ENCODE data around the gene EPN2.

Gene EPN2

DNA sequence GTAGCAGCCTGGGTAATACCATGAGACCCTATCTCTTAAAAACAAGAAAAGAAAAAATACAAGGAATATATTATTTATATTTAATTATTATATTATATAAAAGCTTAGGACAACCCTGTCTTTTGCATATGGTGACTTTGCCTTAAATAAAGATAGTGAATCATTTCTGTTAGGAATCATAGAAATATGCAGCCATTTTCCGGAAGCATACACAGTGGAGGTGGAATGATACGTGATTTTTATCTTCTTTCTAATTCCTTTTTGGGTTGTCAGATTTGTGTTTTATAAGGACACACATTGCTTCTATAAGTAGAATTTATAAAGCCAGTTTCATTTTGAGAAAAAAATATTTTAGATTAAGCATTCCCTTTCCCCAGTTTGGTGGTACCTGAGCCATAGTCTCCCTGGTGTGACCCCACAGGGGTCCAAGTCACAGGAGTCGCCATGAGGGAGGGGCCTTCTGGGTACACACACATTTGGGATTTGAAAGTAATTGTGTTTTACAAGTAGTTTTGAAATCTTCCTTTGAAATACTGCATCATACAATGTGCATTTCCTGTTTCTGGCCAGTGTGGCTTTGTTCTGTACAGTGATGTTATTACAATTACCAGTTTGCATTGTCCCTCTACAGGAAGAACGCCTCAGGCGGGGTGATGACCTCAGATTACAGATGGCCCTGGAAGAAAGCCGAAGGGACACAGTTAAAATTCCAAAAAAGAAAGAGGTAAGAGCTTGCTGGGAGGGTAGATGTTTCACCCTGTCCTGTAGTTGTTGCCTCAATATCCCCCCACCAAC lies 74.5 kb downstream of the EPN2 start:
- no peak for DNase-seq (ENCODE audit: low read depth)

GRCh38 chr17:19312406-19312805 lies 75.2 kb downstream of the EPN2 start:
- no peak for DNase-seq (ENCODE audit: low read depth)

DNA sequence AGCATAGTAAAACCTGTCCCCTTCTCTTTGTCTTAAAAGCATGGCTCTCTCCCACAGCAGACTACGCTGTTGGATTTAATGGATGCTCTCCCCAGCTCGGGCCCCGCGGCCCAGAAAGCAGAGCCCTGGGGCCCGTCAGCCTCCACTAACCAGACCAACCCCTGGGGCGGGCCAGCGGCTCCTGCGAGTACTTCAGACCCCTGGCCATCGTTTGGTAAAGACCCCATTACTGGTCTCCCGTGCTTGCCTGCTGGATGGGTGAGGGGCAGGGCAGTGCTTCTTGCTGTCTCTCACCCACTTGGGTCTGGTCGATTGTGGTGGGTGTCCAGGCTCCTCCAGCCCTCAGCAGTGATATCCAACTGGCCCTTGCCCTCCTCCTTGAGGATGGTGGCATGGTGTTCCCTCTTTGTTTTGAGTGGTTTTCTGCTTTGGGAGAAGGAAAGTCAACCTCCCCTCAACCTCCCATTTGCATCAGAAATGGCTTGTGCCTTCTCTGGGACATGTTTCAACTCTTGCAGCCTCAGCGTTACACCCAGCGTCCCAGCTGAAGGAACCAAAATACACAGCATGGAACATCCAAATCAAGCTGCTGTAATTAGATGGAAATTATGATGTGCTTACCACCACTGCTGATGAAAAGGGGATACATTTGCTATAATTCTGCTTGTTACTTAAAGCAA lies 76.0 kb downstream of the EPN2 start:
- no peak for DNase-seq (ENCODE audit: low read depth)

GRCh38 chr17:19313746-19314651 lies 76.8 kb downstream of the EPN2 start:
- no peak for DNase-seq (ENCODE audit: low read depth)

DNA sequence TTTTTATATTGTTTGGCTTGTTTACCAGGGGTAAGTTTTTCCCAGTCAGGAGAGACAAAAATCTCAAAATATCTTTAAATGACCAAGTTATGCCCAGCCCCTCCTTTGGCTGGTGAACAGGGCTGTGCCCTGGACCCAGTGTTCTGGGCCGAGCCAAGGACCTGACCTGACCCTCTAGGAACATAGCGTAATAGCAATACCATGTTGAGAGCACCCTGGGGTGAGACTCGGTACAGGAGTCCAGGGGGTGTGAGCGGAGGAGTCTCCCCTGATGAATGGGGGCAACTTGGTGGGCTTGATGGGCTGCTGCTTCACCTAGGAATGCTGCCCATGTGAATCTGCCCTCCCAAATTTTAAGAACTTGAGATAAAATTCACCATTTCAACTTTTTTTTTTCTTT lies 77.9 kb downstream of the EPN2 start:
- DNase-seq (ENCODE audit: low read depth), result no peak

GRCh38 chr17:19316761-19317358 lies 79.7 kb downstream of the EPN2 start:
- DNase-seq (ENCODE audit: low read depth), result no peak

- no peak for DNase-seq (ENCODE audit: low read depth)
These were observed 80.4 kb downstream of the EPN2 start for GRCh38 chr17:19317359-19318095.

GRCh38 chr17:19318611-19319010 lies 81.4 kb downstream of the EPN2 start:
- no peak for DNase-seq (ENCODE audit: low read depth)

DNA sequence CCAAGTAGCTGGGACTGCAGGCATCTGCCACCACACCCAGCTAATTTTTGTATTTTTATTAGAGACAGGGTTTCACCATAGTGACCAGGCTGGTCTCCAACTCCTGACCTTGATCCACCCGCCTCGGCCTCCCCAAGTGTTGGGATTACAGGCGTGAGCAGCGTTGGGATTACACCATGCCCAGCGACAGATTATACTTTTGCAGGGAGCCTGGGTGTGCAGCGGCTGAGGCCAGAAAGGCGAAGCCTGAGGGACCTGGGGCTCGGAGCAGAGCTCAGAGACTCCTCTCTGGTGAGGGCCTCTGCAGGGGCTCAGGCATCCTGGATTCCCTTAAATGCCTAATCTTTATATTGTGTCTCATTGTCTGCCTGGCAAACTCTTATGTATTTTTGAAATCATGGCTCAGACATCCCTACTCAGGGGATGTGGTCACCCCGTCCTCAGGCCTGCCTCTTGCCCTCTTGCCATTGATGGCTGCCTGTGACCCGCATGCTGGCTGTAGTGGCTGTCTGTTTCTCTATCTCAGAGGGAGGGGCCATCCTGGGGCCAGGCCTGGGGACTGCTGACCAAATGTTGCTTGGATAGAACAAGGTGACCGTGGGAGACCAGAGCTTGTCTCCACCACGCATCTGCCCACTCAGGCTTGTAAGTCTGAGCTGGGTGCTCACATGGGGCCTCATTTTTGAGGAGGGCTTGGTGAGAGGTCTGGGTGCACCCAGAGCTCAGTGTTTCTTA lies 82.8 kb downstream of the EPN2 start:
- DNase-seq (ENCODE audit: low read depth), result no peak

GRCh38 chr17:19320876-19321275 lies 83.7 kb downstream of the EPN2 start:
- DNase-seq (ENCODE audit: low read depth), result no peak

DNA sequence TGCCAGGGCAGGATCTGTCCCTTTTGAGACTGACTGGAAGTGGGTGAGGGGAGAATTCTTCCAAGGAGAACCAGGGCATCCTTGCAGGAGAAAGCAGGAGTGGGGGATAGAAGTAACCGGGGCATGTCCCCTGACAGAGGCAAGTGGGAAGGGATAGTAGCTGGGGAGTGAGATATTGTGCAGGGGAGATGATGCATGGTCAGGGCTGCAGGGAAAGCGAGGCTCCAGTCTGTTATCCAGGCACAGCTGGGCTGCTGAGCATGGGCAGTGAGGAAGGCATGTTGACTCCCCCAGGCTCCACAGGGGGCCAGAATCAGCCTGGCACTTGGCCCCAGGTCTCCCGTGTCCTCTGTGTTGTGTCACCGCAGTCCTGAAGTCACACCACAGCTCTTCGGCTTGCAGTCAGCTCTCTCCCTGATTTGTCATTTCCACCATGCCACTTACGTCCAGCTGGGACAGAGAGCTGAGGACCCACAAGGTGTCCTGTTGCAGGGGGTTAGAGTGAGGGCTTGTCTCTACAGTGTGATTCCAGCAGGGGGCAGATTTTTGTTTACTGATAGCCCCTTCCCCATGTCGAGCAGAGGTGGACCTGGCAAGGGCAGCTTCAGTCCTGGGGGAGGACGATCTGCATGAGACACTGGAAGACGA lies 84.4 kb downstream of the EPN2 start:
- no peak for DNase-seq (ENCODE audit: low read depth)

DNA sequence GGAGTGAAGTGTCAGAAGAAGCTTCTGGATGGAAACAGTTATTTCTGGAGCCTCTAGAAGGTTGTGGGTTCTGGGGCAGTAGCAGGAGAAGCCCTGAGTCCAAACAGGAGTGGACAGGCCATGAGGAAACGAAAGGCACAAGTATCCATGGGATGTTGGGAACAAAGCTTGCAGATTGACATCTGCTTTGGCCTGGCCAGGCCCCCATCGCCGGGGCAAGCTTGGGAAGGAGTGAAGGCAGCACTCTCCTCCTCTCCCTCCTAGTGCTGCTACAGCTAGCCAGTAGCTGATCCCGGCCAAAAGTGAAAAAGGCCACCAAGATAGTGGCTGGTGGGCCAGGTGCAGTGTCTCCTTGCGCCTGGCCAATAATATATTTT lies 85.0 kb downstream of the EPN2 start:
- DNase-seq (ENCODE audit: low read depth), result no peak

DNA sequence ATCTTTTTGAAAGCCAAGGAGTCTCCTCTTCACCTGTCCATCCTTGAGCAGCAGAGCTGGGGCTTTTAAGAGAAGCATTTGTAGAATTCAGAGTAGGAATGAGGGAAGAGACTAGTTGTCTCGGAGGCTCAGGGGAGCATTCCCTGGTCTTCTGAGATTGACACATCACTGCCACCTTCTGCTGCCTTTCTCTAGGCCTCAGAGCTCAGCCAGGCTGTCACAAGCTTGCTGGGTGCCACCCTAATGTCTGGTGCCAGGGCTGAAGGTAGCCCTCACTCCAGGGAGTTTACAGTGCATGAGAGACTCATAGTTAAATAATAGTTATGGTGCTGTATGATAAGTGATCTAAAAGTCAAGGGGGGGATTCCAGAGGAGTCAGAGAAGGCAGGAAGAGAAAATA lies 85.7 kb downstream of the EPN2 start:
- no peak for DNase-seq (ENCODE audit: low read depth)

DNA sequence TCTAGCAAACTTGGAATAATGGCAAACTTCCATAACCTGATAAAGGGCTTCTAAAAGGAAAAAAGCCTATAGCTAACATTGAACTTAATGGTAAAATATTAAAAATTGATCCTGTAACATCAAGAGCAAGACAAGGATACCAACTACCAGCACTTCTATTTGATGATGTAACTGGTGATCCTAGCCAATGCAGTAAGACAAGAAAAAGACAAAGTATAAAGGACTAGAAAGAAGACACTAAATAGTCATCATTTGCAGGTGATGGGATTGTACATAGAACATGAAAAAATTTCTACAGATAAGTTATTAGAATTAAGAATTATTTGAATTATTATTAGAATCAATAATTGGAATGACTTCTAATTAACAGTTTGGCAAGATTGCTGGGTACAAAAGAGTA lies 88.4 kb downstream of the EPN2 start:
- no peak for DNase-seq (ENCODE audit: low read depth)

DNA sequence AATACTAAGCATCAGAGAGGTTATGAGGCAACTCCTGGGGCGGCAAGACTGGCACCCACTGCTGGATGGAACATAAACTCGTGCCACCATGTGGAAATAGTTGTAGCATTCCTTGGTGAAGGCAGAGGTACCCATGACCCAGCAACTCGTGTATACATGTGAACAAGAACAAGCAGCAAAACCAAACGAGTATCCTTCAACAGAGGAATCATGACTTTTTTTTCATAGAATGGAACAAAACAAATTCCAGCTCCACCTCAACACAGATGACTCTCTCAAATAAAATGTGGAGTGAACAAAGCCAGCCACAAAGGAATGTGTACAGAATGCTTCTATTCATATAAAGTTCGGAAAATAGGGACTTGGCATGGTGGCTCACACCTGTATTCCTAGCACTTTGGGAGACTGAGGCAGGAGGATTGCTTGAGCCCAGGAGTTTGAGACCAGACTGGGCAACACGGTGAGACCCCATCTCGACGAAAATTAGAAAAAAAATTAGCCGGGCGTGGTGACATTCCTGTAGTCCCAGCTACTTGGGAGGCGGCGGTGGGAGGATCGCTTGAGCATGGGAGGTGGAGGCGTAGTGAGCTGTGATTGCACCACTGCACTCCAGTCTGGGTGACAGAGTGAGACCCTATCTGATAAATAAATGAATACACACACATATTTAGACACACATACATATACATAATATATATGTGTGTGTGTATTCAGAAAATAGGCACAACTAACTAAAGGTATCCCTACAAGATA lies 90.0 kb downstream of the EPN2 start:
- DNase-seq (ENCODE audit: low read depth), result no peak

GRCh38 chr17:19328441-19329061 lies 91.4 kb downstream of the EPN2 start:
- DNase-seq (ENCODE audit: low read depth), result no peak

GRCh38 chr17:19329136-19329535 lies 92.0 kb downstream of the EPN2 start:
- DNase-seq (ENCODE audit: low read depth), result no peak

- no peak for DNase-seq (ENCODE audit: low read depth)
These were observed 92.7 kb downstream of the EPN2 start for GRCh38 chr17:19329839-19330238.

DNA sequence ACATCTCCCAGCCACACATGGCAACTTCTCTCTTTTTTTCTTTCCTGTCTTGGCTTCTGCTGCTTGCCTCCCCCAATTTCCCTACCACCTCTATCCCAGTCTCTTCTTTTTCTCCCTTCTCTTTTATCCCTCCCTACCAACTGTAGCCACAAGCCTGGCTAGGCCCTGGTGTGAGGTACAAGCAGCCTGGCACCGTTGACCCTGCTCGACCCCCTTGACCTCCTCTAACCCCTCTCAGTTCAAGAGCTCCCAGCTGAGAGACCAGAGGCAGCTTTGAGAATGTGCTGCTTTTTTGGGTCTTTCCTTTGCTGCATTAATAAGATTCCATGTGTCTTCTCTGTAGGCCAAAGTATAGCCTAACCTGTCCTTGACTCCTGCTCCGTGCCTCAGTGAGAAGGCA lies 93.1 kb downstream of the EPN2 start:
- DNase-seq (ENCODE audit: low read depth), result no peak

Data from activated T-cell treated with anti-CD3 and anti-CD28 coated beads for 24 hours (primary cell).